Right lobe of liver (tissue), 6 donors: ENCODE measurements around the gene IRGM. TPM values are rescaled to one million over a fixed set of nuclear protein-coding genes. Genes with fewer than 3 reads are reported as not detected.
"Not testable (repeated sequence)": the region's sequence is repeated elsewhere in the genome, so short reads cannot be mapped to it uniquely, and the experiment has no call there.

Source experiments
- ATAC-seq, 4 donors: fragments of 200-7000 bp; cut with Tn5 transposase; one replicate each; pipeline ENCODE4 v1.9.1; 2020; ENCODE audit warnings: mild to moderate bottlenecking in 4 of 4, moderate library complexity in 4 of 4
- DNase-seq, 3 donors: peaks; one replicate each; pipeline ENCODE4 v3.0.0-alpha.2; 2020
- H3K27ac ChIP-seq, 3 donors: fragments of 200-600 bp; one replicate each; pipeline ENCODE4 v1.8.0; 2022
- H3K27me3 ChIP-seq, 2 donors: fragments of 200-600 bp; one replicate each; pipeline ENCODE4 v1.8.0; 2022
- H3K36me3 ChIP-seq, 4 donors: fragments of 200-600 bp; sonication (generic) in 1 of 4; one replicate each; pipeline versions ENCODE4 v1.5.1 to v1.8.0; 2017 to 2022; ENCODE audit warnings: control low read depth in 1 of 4
- H3K4me1 ChIP-seq, 4 donors: fragments of 200-600 bp; sonication (generic) in 1 of 4; one replicate each; pipeline versions ENCODE4 v1.5.1 to v1.8.0; 2017 to 2022; ENCODE audit warnings: control low read depth in 1 of 4
- H3K4me3 ChIP-seq, 3 donors: fragments of 200-600 bp; one replicate each; pipeline ENCODE4 v1.8.0; 2022
- H3K9me3 ChIP-seq, 4 donors: fragments of 200-600 bp; sonication (generic) in 1 of 4; one replicate each; pipeline versions ENCODE4 v1.5.1 to v1.8.0; 2017 to 2022; ENCODE audit warnings: control low read depth in 1 of 4
- POLR2A ChIP-seq: fragments of 450-650 bp; IDR thresholded peaks from one replicate; pipeline ENCODE4 v1.6.1; 2017; ENCODE audit warnings: antibody characterized with exemption, mild to moderate bottlenecking
- WGBS: methylation state at CpG from one replicate; pipeline ENCODE4 v1.1.6; 2018; ENCODE audit warnings: low coverage, low lambda C conversion rate; ENCODE audit not compliant: insufficient coverage; ENCODE audit errors: missing lambda C conversion rate; 5-methylcytosine and 5-hydroxymethylcytosine counted together
- intact Hi-C, 2 donors: fragments of 100-400 bp; cut with DNase I; formaldehyde crosslinking; loops; one replicate each; pipeline versions ENCODE4 v1.11.2 to v1.14.1; 2022
- total RNA-seq, 6 experiments: library from RNA; depleted of rRNA in 2 of 6; stranded (reverse); fragments of >200 nt in 2 of 6; fragmentation: NEBNext Ultra II Directional in 3 of 6; extraction: Animal tissue kit (Norgen Biotek cat#: 25700) in 3 of 6; gene quantifications; one replicate each; pipeline versions ENCODE4 v1.1.0 to v1.2.4, GENCODE V29; 2016 to 2023
- TF ChIP-seq, protein P1 (sequence below), 4 donors: fragments of 200-600 bp in 3 of 4; fragments of 450-650 bp in 1 of 4; IDR thresholded peaks; one replicate each; pipeline versions ENCODE4 v1.5.1 to v1.8.0; 2016 to 2022; ENCODE audit warnings: antibody characterized with exemption in 4 of 4, mild to moderate bottlenecking in 2 of 4
- donor health status: DM: no; HTN: yes; CAD: no.
- donor health status: DM: no; HTN: no; CAD: no.
- donor health status: DM: no; HTN: no; CAD: no.
- donor health status: DM: no; HTN: yes; CAD: no.
- donor health status: DM: no; HTN: yes; CAD: no.

Gene IRGM
- total RNA-seq, 6 experiments from 2014 or later: not detected

DNA sequence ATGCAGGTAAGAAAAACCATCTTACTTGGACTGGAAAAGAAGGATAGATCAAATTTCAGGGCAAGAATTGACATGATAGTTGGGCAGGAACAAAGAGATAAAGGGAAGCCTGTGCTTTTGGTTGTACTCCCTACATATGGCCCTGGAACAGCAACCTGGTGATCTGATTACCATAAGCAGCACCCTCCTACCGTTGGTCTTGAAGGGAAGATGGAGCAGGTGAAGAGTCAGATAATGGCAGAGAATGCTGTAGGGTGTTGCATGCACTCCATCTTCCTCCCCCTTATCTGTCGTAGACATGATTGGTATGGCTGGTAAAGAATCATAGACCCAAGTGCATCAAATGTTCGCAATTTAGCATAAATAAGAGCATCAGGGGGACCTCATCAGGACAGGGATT, 4.7 kb downstream of the IRGM start:
- H3K9me3 ChIP-seq: no peaks in the 10 kb centered on the region
- no peaks in the 10 kb centered on the region for H3K36me3 ChIP-seq
- no peaks in the 10 kb centered on the region for H3K27me3 ChIP-seq
- intact Hi-C loops: no loop called here
- ATAC-seq (no peak), DNase-seq (no peak)
- no peak for TF ChIP-seq POLR2A
- TF ChIP-seq, protein P1, sequence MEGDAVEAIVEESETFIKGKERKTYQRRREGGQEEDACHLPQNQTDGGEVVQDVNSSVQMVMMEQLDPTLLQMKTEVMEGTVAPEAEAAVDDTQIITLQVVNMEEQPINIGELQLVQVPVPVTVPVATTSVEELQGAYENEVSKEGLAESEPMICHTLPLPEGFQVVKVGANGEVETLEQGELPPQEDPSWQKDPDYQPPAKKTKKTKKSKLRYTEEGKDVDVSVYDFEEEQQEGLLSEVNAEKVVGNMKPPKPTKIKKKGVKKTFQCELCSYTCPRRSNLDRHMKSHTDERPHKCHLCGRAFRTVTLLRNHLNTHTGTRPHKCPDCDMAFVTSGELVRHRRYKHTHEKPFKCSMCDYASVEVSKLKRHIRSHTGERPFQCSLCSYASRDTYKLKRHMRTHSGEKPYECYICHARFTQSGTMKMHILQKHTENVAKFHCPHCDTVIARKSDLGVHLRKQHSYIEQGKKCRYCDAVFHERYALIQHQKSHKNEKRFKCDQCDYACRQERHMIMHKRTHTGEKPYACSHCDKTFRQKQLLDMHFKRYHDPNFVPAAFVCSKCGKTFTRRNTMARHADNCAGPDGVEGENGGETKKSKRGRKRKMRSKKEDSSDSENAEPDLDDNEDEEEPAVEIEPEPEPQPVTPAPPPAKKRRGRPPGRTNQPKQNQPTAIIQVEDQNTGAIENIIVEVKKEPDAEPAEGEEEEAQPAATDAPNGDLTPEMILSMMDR (IDR thresholded peaks at IDR 0.05): no peak
- no peak overlapping the region for H3K4me3 ChIP-seq
- no peak overlapping the region for H3K27ac ChIP-seq
- 58% methylated on average over 3 of the region's 3 CpGs for WGBS
- no peaks in the 10 kb centered on the region for H3K4me1 ChIP-seq

DNA sequence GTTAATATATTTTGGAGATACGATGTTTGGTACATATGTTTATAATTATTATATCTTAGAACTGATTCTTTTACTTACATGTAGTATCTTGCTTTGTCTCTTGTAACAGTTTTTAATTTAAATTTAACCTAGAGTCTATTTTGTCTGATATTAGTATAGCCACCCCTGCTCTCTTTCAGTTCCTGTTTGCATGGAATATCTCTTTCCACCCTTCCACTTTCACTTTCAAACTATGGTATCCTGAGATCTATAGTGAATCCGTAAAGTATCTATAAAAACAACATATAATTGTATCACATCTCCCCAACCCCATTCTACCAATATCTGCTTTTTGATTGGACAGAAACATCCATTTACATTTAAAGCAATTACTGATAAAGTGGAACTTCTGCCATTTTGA, 7.2 kb downstream of the IRGM start:
- H3K9me3 ChIP-seq: no peaks in the 10 kb centered on the region
- TF ChIP-seq, protein P1 (IDR thresholded peaks at IDR 0.05): no peak
- no peak for TF ChIP-seq POLR2A
- H3K27me3 ChIP-seq: no peaks in the 10 kb centered on the region
- DNase-seq (no peak), ATAC-seq (no peak)
- no peak overlapping the region for H3K27ac ChIP-seq
- no peak overlapping the region for H3K4me3 ChIP-seq
- no peaks in the 10 kb centered on the region for H3K36me3 ChIP-seq
- WGBS: 90% methylated on average over 2 of the region's 2 CpGs
- intact Hi-C loops: no loop called here
- no peaks in the 10 kb centered on the region for H3K4me1 ChIP-seq

DNA sequence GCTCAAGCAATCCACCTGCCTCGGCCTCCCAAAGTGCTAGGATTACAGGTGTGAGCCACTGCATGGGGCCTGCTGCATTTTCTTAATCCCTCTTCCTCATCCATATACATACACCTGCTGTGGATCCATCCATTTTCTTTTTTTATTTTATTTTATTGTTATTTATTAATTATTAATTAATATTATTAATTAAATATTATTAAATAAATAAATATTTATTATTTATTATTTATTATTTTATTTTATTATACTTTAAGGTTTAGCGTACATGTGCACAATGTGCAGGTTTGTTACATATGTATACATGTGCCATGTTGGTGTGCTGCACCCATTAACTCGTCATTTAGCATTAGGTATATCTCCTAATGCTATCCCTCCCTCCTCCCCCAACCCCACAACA, 10.4 kb downstream of the IRGM start:
- H3K4me3 ChIP-seq, H3K27ac ChIP-seq, H3K36me3 ChIP-seq, H3K27me3 ChIP-seq, H3K9me3 ChIP-seq, H3K4me1 ChIP-seq, intact Hi-C loops, DNase-seq, ATAC-seq: not testable (repeated sequence)
- 41% methylated on average over 3 of the region's 3 CpGs for WGBS

DNA sequence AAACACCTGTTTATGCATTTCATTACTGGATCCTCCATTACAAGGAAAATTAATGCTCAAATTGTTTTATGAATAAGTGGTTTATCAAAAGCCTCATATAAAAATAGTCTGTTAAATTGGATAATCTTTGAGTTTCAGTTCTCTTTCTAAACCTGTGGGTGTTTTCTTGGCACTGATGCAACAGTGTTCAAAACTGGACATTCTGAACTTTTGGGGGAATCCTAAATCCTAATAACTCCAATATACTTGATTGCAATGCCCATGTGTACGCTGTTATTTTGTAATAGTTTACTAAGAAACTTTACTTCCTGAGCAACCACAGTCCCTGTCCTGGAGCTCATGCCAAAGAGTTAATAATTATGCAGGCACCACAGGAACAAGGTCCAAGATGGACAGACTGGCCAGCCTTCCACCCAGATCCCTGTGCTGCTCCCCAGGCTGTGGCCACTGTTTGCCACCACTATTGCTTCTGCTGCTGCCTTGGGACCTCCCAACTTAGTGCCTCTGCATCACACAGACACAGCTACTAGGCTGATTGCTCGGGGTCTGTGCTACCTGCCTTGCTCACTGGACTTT, 14.0 kb downstream of the IRGM start:
- 30% methylated on average over 2 of the region's 2 CpGs for WGBS
- ATAC-seq (peak; percentile 99 to 100 (median 100)), DNase-seq (peak; percentile 39 to 68 (median 57))
- H3K4me3 ChIP-seq: no peak overlapping the region
- peaks cover 0 to 3% (median 0%) of the 10 kb centered on the region in 4 donors for H3K9me3 ChIP-seq
- intact Hi-C loops: no loop called here
- no peaks in the 10 kb centered on the region for H3K27me3 ChIP-seq
- peak overlapping the region in 2 of 3 donors; percentile 22 to 42 for H3K27ac ChIP-seq
- H3K4me1 ChIP-seq: peaks cover 0 to 8% (median 4%) of the 10 kb centered on the region in 4 donors
- TF ChIP-seq, protein P1 (IDR thresholded peaks at IDR 0.05): no peak
- TF ChIP-seq POLR2A: no peak
- no peaks in the 10 kb centered on the region for H3K36me3 ChIP-seq

DNA sequence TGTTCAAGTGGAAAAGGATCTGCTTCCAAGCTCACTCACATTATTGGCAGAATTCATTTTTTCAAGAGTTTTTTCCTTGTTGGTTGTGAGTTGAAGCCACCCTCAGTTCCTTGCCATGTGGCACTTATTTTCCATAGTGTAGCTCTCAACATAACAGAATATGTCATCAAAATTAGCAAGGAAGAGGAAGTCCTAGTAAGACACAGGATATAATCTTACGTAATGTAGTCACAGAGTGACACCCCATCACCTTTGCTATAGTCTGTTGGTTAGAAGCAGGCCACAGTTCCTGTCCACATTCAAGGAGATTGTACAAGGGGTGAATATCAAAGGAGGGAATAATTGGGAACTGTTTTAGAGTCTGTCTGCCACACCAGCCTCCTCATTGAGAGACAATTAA, 15.7 kb downstream of the IRGM start:
- WGBS: 75% methylated on average over 1 of the region's 1 CpG

More for the DNA sequence above, 15.7 kb downstream of the IRGM start:
- H3K4me3 ChIP-seq: no peak overlapping the region
- intact Hi-C loops: no loop called here
- no peak overlapping the region for H3K27ac ChIP-seq
- H3K36me3 ChIP-seq: no peaks in the 10 kb centered on the region
- peaks cover 0 to 8% (median 4%) of the 10 kb centered on the region in 4 donors for H3K4me1 ChIP-seq
- DNase-seq: no peak
- H3K9me3 ChIP-seq: peaks cover 0 to 3% (median 0%) of the 10 kb centered on the region in 4 donors
- TF ChIP-seq POLR2A: no peak
- TF ChIP-seq, protein P1 (IDR thresholded peaks at IDR 0.05): no peak
- ATAC-seq: no peak
- no peaks in the 10 kb centered on the region for H3K27me3 ChIP-seq
